Astrocyte (in vitro differentiated cells and primary cell): ENCODE data around the gene CISD2.

ENCODE experiments used
- EZH2 ChIP-seq: IDR thresholded peaks from 2 replicates; pipeline ENCODE4 v1.6.1; 2012; ENCODE audit warnings: mild to moderate bottlenecking, low read length, inconsistent platforms; ENCODE audit not compliant: insufficient read depth
- TF ChIP-seq, protein P1 (sequence below): IDR thresholded peaks from 2 replicates; pipeline ENCODE4 v1.5.1; 2011; ENCODE audit warnings: low read depth, mild to moderate bottlenecking, inconsistent platforms, low read length, moderate library complexity; ENCODE audit not compliant: insufficient read depth

DNA sequence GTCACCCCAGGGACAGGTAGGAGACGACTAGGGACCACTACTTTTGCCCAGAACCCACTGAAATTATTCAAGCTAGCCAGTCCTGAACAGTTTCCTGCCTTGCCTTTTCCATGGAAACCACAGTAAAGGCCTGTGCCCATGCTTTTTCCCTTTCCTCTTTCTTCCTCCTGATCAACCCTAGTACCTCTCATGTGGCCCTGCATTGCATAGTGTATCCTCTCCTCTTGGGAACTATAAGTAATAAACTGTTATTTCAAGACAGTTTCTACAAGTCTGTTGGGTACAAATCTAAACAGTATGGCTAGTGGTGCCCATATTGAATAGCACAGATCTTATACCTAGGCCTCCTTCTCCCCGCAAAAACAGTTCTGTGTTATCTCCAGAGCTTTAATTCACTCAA lies 14.5 kb downstream of the CISD2 start:
- no peak for TF ChIP-seq EZH2
- TF ChIP-seq, protein P1, sequence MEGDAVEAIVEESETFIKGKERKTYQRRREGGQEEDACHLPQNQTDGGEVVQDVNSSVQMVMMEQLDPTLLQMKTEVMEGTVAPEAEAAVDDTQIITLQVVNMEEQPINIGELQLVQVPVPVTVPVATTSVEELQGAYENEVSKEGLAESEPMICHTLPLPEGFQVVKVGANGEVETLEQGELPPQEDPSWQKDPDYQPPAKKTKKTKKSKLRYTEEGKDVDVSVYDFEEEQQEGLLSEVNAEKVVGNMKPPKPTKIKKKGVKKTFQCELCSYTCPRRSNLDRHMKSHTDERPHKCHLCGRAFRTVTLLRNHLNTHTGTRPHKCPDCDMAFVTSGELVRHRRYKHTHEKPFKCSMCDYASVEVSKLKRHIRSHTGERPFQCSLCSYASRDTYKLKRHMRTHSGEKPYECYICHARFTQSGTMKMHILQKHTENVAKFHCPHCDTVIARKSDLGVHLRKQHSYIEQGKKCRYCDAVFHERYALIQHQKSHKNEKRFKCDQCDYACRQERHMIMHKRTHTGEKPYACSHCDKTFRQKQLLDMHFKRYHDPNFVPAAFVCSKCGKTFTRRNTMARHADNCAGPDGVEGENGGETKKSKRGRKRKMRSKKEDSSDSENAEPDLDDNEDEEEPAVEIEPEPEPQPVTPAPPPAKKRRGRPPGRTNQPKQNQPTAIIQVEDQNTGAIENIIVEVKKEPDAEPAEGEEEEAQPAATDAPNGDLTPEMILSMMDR = no peak
